ENCODE data around the gene COPE.
A peak's percentile ranks its signal among the peaks of the same experiment; 100 is the strongest.

Gene COPE

GRCh38 chr19:18889949-18890745, 29.0 kb downstream of the COPE start:
- no peak for DNase-seq

- no peak for DNase-seq
These were observed 32.2 kb downstream of the COPE start for GRCh38 chr19:18886972-18887371.

- peak; percentile 12 for DNase-seq
These were observed 35.5 kb downstream of the COPE start for GRCh38 chr19:18883526-18884304.

GRCh38 chr19:18881491-18881890, 37.7 kb downstream of the COPE start:
- peak; percentile 10 for DNase-seq

- no peak for DNase-seq
These were observed 39.4 kb downstream of the COPE start for GRCh38 chr19:18879579-18880373.

- DNase-seq, result no peak
These were observed 40.2 kb downstream of the COPE start for GRCh38 chr19:18878858-18879578.

- DNase-seq, result no peak
These were observed 41.0 kb downstream of the COPE start for GRCh38 chr19:18878058-18878797.

- DNase-seq, result no peak
These were observed 42.3 kb downstream of the COPE start for GRCh38 chr19:18876865-18877264.

- DNase-seq, result no peak
These were observed 43.5 kb downstream of the COPE start for GRCh38 chr19:18875726-18876125.

GRCh38 chr19:18871543-18871942, 47.6 kb downstream of the COPE start:
- DNase-seq, result no peak

GRCh38 chr19:18870531-18871172, 48.5 kb downstream of the COPE start:
- no peak for DNase-seq

GRCh38 chr19:18869781-18870530, 49.2 kb downstream of the COPE start:
- DNase-seq, result no peak

- DNase-seq, result no peak
These were observed 50.1 kb downstream of the COPE start for GRCh38 chr19:18869023-18869618.

- DNase-seq, result no peak
These were observed 50.7 kb downstream of the COPE start for GRCh38 chr19:18868380-18869022.

GRCh38 chr19:18867751-18868150, 51.4 kb downstream of the COPE start:
- DNase-seq, result no peak

GRCh38 chr19:18867199-18867598, 52.0 kb downstream of the COPE start:
- no peak for DNase-seq

GRCh38 chr19:18866800-18867123, 52.4 kb downstream of the COPE start:
- no peak for DNase-seq

- DNase-seq, result peak; percentile 72
These were observed 53.0 kb downstream of the COPE start for GRCh38 chr19:18865973-18866799.
